Measurements from ENCODE around the gene HTR4. TPM values are rescaled to one million over a fixed set of nuclear protein-coding genes. Genes with fewer than 3 reads are reported as not detected.

The HTR4 gene
- total RNA-seq, 6 experiments from 2014 or later = not detected

- Mint-ChIP-seq H3K9me3 (no peaks in the 10 kb centered on the region), H3K4me3 (no peak overlapping the region), H3K27ac (no peak overlapping the region), H3K4me1 (ENCODE audit: low read depth) (no peaks in the 10 kb centered on the region), H3K36me3 (ENCODE audit: low read depth) (peaks cover 17% of the 10 kb centered on the region), H3K27me3 (ENCODE audit: insufficient read depth) (no peaks in the 10 kb centered on the region)
- DNase-seq = no peak
- no peak for TF ChIP-seq CTCF (IDR thresholded peaks at IDR 0.05)
Measured at GRCh38 chr5:148438933-148439332, 215.4 kb downstream of the HTR4 start.

GRCh38 chr5:148437249-148437648, 217.1 kb downstream of the HTR4 start:
- no peak overlapping the region for H3K4me3 Mint-ChIP-seq
- H3K36me3 Mint-ChIP-seq (ENCODE audit: low read depth) = peaks cover 24% of the 10 kb centered on the region
- DNase-seq = no peak
- no peak overlapping the region for H3K27ac Mint-ChIP-seq
- no peaks in the 10 kb centered on the region for H3K27me3 Mint-ChIP-seq (ENCODE audit: insufficient read depth)
- TF ChIP-seq CTCF (IDR thresholded peaks at IDR 0.05) = no peak
- H3K9me3 Mint-ChIP-seq = no peaks in the 10 kb centered on the region
- H3K4me1 Mint-ChIP-seq (ENCODE audit: low read depth) = peaks cover 8% of the 10 kb centered on the region

GRCh38 chr5:148436029-148436428, 218.3 kb downstream of the HTR4 start:
- H3K27ac Mint-ChIP-seq = no peak overlapping the region
- H3K4me1 Mint-ChIP-seq (ENCODE audit: low read depth) = peaks cover 19% of the 10 kb centered on the region
- no peaks in the 10 kb centered on the region for H3K27me3 Mint-ChIP-seq (ENCODE audit: insufficient read depth)
- no peak overlapping the region for H3K4me3 Mint-ChIP-seq
- H3K36me3 Mint-ChIP-seq (ENCODE audit: low read depth) = peaks cover 26% of the 10 kb centered on the region
- H3K9me3 Mint-ChIP-seq = no peaks in the 10 kb centered on the region
- TF ChIP-seq CTCF (IDR thresholded peaks at IDR 0.05) = no peak
- no peak for DNase-seq

- Mint-ChIP-seq H3K4me1 (ENCODE audit: low read depth) (peaks cover 21% of the 10 kb centered on the region), H3K9me3 (no peaks in the 10 kb centered on the region), H3K4me3 (no peak overlapping the region), H3K36me3 (ENCODE audit: low read depth) (peaks cover 22% of the 10 kb centered on the region), H3K27me3 (ENCODE audit: insufficient read depth) (no peaks in the 10 kb centered on the region), H3K27ac (no peak overlapping the region)
- no peak for TF ChIP-seq CTCF (IDR thresholded peaks at IDR 0.05)
- no peak for DNase-seq
Measured at GRCh38 chr5:148433826-148434225, 220.5 kb downstream of the HTR4 start.

Other genes starting within 250 kb of the HTR4 start
- gene ADRB2, start 172.1 kb upstream of the HTR4 start, total RNA-seq (2021; fragmentation: NEBNext Ultra II Directional; extraction: Animal tissue kit (Norgen Biotek cat#: 25700)) = 1 to 10 TPM; 2.0 to 4.0 (median 3.7) TPM